Glomerular endothelial cell (primary cell): Measurements from ENCODE around the gene COQ9. TPM values are rescaled to one million over a fixed set of nuclear protein-coding genes. Genes with fewer than 3 reads are reported as not detected.
"Not testable (repeated sequence)": the region's sequence is repeated elsewhere in the genome, so short reads cannot be mapped to it uniquely, and the experiment has no call there.

Experiments used
- DNase-seq: peaks from one replicate; pipeline ENCODE4 v3.0.0-alpha.2; 2011; ENCODE audit warnings: low read depth, low spot score; ENCODE audit errors: extremely low read depth
- total RNA-seq: library from RNA; depleted of rRNA; stranded (reverse); fragments of >200 nt; gene quantifications from 2 replicates; pipeline ENCODE4 v1.2.3, GENCODE V29; 2015

COQ9 gene, protein sequence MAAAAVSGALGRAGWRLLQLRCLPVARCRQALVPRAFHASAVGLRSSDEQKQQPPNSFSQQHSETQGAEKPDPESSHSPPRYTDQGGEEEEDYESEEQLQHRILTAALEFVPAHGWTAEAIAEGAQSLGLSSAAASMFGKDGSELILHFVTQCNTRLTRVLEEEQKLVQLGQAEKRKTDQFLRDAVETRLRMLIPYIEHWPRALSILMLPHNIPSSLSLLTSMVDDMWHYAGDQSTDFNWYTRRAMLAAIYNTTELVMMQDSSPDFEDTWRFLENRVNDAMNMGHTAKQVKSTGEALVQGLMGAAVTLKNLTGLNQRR
- 27.8 and 41.7 TPM in 2 replicates for total RNA-seq

DNA sequence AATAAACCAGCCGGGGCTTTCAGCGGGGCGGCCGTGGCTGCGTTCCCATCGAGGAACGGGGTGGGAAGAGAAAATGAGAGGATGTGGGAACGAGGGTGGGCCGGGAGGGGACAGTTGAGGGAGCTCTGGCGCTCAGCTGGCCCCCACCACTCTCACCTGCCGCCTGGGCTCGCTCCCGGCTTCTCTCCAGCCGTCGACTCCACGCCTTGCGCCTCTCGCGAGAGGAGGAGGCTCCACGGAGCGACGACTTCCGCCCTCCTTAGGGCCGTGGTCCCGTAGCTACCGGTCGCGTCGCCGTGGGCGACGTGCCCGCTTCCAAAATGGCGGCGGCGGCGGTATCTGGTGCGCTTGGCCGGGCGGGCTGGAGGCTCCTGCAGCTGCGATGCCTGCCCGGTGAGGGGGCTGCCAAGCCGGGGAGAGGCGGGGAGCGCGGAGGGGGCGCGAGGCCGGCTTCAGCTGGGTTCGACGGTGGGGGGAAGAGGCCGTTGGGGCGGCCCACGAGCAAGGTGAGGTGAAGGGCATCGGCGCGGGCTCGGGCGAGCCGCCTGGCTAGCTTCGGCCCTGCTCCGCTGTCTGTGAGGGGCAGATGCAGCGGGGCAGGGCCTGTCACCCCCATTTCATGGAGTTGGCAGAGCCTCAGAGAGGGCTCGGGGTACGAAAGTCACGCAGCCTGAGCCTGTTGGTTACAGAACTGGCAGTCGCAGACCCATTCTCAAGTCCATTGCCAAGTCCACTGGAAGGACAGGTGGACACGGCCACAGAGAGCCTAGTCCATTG lies at the start of gene COQ9, which contains the start of gene CIAPIN1:
Gene COQ9, plus strand, starts transcription at position 294 of the 777 bp plus-strand sequence. Its CDS starts 27 bp downstream, at position 321.
Gene CIAPIN1, minus strand, starts transcription at position 200 of the 777 bp plus-strand sequence. CDS start 6,457 bp downstream, outside the sequence.
- no peak for DNase-seq

DNA sequence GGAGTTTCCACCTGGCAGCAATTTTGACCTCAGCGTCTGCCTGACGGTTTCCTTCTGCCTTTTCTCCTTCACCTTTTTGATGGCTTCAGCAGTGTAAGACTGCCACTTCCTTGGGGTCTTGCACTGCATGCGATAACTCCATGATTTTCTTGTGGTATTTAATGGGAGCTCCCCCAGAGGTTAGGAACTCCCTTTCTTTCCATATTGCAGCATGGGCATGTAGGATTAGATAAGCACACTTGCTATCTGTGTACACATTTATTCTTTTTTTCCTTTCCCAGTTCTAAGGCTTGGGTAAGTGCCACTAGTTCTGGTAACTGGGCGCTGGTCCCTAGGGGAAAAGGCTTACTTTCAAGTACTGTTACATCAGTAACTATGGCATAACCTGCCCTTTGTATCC lies 49.8 kb upstream of the COQ9 start:
- not testable (repeated sequence) for DNase-seq

DNA sequence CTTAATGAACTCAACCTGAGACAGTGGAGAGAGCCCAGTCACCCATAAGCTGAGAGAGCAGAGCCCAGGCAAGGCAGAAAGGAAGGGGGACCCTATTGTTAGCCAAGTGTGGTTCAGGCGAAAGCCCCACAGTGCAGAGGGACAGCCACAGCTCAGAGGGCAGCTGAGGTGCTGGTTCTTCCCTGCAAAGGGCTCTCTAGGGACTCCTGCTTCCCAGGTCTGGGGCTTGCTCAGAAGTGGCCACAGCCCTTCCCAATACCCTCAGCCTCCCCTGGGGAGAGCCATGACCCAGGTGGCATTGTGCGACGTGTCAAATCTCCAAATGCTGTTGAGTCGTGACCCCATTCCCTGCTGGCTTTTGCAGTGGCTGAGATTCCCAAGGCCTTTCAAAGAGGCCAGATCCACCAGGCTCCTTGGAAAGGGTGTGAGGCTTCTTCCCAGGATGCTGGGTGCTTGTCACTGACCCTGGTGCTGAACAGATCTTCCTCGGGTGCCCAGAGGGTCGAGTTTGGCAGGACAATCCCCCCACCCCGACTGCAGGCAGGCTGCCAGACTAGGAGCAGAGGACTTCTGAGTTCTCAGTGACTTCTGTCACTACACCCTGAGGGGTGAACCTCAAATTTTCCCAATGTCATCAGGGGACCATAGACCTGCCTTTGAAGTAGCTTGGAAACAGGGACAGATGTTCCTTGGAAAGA lies 45.2 kb upstream of the COQ9 start:
- DNase-seq, result no peak

DNA sequence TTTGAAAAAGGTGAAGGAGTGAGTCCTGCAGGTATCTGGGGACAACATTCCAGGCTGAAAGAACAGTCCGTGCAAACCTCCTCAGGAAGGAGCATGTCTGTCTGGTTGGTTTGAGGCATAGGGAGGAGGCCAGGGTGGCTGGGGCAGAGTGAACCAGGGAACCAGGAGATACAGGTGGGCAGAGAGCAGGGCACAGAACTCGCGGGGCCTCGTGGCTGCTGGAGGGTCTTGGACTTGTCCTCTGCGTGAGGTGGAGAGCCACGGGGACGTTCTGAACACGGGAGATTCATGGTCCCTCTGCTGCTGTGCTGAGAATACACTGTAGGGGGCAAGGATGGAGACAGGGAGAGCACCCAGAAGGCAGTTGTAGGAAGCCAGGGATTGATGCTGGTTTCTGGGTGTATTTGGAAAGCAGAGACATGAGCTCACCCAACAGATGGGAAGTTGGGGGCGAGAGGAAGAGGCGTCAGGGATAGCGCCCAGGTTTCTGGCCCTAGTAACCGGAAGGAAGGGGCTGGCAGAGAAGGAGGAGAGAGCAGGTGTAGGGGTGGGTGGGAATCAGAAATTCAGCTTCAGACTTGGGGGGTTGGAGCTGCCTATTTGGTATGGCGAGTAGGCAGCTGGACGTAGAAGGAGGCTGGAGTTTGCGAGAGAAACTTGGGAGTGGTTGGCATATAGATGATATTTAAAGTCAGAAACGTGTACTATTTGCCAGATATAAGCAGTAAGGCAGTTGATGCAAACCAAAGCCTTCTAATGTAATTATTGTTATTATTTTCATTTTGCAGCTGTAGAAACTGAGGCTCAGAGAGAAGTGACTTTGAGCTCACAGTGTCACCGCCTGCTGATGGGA lies 43.1 kb upstream of the COQ9 start, which contains the start of gene CCL17:
Gene CCL17, plus strand, starts transcription at position 803 of the 853 bp plus-strand sequence. CDS start 9,166 bp downstream, outside the sequence.
- DNase-seq, result no peak

DNA sequence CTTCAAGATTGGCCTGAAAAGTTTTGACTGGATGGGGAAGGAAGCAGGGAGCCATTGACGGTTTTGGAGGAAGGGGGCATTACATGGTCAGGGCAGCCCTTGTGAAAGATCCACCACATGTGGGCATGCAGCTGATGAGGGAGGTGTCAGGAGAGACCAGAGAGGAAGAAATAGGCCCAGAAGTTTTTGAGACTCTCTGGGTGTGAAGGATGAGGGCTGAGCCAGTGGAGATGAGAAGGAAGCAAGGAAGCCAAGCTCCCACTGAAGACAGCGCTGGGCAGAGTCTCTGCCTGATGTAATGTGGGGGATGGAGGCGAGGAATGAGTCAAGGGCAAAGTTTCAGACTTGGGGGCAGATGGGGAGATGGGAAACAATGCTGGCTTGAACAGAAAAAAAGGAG lies 42.2 kb upstream of the COQ9 start:
- DNase-seq, result no peak

DNA sequence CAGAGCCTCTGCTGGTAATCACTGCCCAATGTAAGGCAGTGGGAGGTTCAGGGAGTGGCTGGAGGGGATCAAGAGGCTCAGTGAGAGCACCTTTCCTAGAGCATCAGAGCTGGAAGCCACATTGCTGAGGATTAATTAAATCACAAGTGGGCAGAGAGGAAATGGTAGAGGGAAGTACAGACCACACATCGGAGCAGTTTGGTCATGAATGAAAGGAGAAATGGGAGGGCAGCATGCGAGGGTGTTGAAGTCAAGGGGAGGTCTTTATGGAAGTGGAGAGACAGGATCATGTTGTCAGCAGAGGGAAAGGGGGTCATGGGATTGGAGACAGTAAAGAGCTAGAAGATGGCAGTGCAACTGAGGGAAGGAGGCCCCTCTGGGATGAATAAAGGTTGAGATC lies 40.4 kb upstream of the COQ9 start:
- no peak for DNase-seq

DNA sequence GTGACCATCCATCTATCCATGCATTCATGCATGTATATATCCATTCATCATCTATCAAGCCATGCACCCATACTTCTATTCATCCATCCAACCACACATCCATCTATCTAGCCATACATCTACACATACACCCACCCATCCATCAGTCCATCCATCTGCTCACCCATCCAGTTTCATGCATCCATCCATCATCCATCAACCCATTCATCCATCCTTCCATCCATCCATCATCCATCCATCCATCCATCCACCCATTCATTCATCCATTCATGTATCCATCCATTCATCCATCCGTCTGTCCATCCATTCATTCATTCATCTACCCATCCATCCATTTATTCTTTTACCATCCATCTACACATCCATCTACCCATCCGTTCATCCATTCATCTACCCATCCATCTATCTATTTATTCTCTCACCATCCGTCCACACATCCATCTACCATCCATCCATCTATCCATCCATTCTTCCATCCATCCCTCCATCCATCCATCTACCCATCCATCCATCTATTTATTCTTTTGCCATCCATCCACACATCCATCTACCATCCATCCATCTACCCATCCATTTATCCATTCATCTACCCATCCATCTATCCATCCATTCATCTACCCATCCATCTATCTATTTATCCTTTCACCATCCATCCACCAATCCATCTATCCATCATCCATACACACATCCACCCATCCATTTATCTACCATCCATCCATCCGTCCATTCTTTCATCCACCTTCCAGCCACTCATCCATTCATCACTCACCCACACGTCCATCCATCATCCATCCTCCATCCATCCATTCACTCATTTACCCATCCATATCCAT lies 39.5 kb upstream of the COQ9 start:
- DNase-seq, result no peak

DNA sequence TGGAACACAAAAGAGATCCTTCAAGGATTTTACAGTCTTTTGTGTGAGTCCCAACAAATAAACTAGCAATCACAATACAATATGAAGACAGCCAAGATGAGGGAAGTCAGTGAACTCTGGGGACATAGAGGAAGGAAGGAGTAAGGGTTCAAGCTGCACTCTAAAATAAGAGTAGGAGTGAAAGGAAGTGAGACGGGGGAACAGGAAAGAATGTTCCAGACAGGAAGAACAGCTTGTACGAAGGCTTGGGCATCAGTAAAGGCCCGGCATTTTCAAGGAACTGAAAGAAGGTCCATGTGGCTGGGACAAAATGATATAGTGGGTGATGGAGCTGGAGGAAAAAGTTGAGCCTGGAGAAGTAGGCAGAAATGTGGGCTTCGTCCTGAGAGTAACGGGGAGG lies 38.2 kb upstream of the COQ9 start:
- DNase-seq, result no peak

DNA sequence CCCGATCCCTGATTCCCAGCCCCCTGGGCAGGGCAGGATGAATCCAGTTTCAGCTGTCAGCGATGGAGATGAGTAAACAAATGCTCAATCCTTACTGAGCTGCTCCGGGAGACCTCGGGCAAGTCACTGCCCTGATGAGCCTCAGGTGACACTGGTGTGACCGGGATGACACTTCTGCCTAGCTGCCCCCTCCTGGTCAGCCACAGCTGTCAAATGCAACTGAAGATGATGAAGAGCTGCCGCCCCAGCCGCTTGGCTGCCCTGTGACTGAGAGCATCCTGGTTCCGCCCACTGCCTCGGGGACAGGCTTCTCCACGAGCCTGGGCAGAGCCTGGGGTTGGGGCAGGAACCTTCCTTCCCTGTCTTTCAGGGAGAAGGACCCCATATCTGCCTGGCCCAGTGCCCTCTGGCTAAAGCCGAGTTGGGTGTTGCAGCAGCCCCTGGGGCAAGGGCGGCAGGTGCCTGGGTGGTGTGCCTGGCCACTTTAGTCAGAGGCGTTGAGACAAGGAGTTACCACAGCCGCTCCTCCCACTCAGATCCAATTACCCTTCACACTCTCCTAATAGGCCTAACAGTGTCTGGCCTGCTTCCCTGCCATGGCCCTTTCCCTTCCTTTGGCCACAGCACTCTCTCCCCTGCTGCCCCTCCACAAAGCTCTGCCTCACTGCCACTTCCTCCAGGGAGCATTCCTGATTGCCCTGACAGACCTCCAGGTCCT lies 37.2 kb upstream of the COQ9 start:
- DNase-seq, result no peak

DNA sequence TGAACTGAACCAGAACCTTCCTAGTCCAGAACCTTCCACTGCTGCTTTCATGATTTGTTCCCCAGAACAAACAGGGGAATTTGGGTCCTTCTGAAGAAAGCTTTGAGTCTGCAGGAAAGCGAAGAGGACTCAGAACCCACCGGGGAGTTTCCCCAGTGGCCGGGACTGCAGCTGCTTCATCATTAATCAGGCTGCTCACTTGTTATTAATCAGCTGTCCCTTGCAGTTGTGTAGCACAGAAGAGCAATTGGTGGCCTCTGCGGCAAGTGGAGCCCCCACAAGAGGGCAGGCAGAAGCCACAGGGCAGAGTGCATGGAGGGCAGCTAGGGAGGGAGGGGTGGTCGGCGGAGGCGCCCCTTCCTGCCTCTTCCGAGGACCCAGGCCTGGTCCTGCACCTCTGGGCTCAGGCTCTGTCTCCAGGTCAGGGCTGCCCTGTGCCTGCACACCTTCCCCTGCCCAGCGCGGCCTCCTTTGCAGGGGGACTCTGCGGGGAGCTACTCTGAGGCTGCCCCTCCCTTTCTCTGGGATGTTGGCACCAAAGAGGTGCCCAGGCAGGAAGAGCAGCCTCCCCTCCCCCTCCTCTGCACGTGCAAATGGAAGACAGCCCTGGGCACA lies 35.8 kb upstream of the COQ9 start:
- DNase-seq, result no peak

DNA sequence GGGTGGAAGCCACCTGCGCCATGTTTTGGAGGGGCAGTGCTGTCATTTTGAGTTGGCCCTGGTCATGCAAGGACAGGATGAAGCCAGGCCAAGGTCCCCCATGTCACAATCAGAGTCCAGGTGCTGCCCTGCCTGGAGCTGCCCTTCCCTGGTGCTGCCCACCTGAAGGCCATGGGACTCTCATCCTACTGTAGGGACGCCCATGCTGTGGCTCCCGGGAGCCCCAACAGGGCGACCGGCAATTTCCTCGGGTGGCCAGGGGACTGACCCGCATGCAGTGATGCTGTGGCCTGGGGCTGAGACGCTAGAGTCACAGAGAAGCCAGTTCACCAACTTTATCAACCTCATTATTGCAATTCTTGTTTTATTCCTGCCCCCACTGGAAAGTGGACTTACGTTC lies 34.7 kb upstream of the COQ9 start:
- no peak for DNase-seq

DNA sequence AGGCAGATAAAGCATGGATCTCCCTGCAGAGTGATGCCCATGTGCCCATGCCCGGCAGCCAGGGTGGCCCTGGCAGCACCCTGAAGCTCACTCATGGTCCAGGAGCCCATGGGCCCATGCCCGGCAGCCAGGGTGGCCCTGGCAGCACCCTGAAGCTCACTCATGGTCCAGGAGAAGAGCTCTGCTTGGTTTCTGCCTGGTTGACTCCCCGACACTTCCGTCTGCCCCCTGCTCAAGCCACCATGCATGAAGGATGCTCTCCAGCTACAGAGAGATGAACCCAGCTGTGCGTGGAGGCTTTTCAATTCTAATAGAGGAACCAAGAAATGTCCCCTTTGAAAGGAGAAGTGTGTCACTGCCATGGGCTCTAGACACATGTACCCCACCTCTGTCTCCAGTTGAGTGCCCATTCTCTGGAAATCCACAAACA lies 34.0 kb upstream of the COQ9 start:
- no peak for DNase-seq

DNA sequence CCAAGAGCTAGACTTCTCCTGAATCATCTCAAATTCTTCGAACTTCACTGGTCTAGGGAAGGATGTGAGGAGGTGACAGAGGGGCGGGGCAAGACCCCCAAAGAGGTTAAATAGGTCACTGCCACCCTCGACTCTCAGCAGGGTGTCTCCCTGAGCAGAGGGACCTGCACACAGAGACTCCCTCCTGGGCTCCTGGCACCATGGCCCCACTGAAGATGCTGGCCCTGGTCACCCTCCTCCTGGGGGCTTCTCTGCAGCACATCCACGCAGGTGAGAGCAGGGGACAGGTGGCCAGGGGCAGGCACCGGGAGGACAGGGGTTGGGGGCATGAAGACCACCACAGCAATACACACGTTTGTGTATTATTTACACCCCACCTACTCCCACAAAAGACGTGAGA lies 33.5 kb upstream of the COQ9 start:
- no peak for DNase-seq

DNA sequence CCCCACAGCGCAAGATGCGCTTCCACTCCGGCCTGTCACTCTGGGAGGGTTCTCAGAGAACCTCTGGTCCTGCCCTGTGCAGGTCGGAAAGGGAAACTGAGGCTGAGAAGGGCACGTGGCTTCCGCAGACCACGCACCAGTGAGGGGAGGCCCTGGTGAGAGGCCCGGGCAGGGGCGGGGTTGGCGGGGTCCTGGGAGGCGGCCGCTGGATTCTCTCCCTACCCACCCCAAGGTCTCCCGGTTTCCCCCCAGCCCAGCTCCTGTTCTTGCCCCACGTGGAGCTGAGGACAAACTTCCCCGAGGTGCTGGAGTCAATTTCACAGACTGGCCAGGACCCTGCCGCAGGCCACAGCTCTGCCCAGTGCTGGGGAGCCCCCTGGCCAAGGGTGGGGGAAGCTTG lies 31.2 kb upstream of the COQ9 start:
- DNase-seq, result no peak

DNA sequence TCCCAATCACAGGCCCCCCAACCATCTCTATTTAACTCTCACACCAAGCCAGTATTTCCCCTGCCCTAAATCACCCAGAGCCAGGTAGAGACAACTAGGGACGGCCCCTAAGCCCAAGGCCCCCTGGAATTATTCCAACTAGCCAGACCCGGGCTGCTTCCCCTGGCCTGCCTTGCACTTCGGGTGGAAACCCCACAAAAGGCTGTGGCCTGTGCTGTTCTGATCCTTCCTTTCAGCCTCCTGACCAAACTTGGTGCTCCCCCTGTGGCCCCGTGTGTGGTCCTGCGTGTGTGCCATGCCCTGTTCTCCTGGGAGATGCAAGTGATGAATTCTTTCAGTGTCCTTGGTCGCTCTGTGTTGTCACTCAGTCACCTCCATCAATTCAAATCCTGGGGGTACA lies 27.8 kb upstream of the COQ9 start:
- DNase-seq, result no peak

DNA sequence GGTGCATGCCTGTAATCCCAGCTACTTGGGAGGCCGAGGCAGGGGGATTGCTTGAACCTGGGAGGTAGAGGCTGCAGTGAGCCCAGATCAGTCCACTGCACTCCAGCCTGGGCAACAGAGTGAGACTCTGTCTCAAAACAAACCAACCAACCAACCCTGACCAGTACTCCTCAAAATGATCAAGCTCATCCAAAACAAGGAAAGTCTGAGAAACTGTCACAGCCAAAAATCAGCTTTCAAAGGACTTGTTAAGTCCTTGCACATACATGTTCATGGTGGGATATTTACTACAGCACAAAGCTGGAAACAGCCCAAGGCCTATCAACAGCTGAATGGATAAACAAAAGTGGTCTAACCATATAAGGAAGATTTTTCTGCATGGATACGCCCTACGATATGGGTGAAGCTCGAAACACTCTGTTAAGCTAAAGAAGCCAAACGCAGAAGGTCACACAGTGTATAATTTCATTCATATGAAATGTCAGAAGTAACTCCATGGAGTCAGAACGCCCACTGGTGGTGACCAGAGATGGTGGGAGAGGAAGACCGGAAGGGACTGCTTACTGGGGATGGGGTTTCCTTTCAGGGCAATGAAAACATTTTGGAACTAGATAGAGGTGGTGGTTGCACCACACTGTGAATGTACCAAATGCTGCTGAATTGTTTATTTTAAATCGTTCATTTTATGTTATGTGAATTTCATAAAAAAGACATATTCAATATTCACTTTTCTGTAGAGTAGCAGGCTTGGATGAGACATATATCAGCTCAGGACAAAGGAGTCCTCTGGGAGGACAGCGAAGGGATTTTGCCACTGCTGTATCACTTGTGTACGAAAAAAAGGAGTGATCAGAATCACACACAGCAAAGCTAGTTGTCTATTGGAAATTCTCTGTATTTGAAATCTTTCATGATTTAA lies 25.0 kb upstream of the COQ9 start:
- DNase-seq, result no peak

DNA sequence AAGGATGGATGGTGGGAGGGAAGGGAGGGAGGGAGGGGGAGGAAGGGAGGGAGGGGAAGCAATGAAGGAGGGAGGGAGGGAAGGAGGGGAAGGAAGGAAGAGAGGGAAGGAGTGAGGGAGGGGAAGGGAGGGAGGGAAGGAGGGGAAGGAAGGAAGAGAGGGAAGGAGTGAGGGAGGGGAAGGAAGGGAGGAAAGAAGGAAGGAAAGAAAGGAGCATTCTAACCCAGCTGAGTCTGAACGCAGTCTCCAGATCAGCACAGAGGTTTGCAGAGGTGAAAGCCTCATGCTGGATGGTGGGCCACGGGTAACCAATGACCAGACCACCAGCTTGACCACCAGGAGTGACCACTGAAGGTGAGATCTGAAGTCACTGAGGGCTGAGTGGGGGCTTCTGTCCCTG lies 24.1 kb upstream of the COQ9 start:
- no peak for DNase-seq
